OCI-M1 (cell line): ENCODE measurements around the gene MYH13.
A peak's percentile ranks its signal among the peaks of the same experiment; 100 is the strongest.
"Not testable (repeated sequence)": the region's sequence is repeated elsewhere in the genome, so short reads cannot be mapped to it uniquely, and the experiment has no call there.

Experiments
- DNase-seq: peaks from one replicate; lab custom pipeline; 2025; lab: John Stamatoyannopoulos, UW

Gene MYH13

DNA sequence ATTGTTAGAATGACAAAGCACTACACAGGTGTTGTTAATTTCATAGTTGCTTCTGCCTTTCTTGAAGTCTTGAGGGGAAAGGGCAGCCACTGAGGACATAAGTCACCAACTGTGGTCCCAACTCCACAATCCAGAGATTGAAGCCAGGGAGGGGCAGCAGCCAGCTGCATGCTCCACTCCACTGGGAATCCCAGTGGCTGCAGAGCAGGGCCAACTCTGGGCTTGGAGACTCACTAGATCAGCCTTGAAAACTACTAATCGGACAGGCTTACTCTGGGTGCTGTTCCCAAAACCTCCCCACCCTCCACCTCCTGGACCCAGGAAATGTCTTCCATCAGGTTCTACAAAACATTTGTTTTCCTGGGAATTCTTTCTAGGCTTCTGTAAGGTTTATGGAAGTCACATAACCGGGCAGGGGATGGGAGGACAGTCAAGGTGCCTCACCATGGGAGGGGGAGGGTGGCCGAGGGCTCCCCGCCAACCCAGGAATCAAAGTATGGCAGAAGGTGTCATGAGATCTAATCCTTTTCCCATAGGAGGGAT is 68.0 kb downstream of the MYH13 start:
- no peak for DNase-seq

DNA sequence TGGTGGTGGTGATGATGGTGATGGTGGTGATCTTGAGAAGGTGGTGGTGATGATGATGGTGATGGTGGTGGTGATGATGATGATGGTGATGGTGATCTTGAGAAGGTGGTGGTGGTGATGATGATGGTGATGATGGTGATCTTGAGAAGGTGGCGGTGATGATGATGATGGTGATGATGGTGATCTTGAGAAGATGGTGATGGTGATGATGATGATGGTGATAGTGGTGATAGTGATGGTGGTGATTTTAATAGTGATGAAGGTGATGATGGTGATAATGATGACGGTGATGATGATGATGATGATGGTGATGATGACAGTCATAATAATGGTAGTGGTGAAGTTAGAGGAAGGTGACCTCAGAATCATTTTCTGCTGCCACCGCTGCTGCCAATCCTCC is 75.1 kb downstream of the MYH13 start:
- no peak for DNase-seq

DNA sequence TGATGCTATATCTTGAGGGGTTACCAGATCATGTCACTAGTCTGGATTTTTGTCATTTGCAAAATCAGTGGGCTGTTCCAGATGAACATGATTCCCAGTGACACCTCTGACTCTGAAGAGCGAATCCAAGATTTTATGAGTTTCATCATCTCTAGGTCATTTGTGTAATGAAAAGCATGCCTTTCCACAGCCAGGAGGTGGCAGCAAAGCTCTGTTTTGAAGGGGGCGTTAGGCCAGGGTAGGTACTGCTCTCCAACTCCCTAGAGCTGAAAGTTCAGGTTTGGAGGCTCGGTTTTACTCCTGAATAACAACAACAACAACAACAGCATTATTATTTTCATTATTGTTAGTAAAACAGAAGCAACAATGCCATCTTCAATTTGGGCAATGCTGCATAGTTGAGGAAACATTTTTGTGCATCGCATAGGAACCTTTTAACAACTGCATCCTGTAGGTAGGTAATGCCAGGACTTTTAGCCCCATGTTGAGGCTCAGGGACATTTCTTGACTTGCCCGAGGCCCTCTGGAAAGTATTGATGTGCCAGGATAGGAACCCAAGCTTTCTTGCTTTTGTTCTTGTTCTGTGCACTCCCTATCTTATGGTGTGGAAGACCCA is 77.0 kb downstream of the MYH13 start:
- DNase-seq = peak; percentile 63

DNA sequence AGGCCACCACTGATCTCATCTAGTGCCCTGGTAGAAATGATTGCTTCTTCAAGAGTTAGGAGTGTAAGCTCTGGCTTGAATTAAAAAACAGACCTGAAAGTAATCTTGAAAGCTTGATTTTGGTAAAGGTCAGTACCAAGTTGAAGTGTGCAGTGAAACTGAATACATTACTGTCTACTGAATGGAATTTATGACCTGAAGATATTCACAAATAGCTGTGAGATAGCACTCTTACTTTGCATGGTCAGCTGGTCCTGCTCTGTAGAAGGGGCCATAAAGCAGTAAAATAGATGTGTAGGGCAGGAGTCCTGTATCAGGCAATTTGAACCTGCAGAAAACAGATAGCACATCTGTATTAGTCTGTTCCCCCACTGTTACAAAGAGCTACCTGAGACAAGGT is 78.6 kb downstream of the MYH13 start:
- DNase-seq = no peak

DNA sequence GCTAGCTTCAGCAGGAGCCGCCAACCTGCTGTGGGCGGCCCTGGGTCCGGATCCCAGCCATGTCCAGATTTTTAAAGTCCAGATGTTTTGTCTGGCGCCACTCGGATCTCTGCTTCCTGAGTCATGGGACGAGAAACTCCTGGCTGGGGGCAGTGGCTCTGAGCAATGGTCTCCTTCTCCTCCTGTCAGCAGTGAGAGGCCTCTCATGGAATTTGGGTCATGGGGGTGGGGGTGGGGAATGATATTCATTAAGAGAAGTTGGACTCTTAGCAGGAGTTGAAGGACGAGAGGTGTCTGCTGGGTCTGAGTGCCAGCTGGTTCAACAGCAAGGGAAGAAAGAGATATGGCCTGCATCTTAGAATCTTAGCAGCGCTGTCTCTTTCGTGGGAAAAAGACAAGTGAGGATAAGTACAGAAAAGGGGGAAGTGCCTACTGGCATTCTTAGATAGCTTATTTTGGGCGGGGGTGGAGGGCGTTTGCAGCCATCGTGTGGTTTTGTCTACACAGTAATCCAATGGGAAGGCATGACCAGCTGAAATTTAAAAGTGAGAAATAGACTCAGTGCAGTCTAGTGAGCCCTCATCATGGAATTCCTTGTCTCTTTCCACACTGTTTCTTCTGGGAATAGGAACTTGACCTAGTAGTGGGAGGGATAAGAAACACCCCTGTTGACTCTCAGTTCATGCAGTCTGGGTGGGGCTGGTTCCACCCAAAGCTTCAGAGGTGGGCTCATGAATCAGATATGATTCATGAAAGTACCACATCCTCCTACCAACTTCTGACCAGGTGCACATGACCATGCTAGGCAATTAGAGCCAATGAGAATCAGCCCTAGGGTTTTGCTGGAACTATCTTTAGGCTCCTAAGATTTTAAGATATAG is 80.5 kb downstream of the MYH13 start:
- peak; percentile 49 for DNase-seq

DNA sequence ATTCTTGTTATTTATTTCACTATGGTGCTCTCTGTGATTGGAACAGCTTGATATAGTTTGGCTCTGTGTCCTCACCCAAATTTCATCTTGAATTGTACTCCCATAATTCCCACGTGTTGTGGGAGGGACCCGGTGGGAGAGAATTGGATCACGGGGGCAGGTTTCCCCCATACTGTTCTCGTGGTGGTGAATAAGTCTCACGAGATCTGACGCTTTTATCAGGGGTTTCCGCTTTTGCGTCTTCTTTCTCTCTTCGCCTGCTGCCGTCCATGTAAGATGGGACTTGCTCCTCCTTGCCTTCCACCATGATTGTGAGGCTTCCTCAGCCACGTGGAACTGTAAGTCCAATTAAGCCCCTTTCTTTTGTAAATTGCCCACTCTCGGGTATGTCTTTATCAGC is 81.2 kb downstream of the MYH13 start:
- DNase-seq = not testable (repeated sequence)

DNA sequence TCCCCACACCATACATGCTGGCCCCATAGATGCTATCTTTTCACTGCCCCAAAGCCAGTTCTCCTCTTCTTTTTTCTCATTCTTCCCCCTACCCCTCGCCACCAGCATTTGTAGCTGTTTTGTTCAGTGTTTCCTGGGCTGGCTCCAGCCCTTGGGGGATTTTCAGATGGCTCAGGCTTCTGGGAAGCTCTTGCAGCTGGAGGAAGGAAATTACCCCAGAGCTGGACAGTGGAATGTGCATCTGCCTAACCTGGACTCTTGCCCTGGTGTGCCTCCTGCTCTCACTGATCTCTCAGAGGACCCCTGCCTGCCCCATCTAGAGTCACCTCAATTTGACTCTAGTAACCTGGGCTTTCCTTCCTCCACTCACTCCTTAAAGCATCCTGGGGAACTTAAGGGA is 82.8 kb downstream of the MYH13 start:
- DNase-seq = no peak

DNA sequence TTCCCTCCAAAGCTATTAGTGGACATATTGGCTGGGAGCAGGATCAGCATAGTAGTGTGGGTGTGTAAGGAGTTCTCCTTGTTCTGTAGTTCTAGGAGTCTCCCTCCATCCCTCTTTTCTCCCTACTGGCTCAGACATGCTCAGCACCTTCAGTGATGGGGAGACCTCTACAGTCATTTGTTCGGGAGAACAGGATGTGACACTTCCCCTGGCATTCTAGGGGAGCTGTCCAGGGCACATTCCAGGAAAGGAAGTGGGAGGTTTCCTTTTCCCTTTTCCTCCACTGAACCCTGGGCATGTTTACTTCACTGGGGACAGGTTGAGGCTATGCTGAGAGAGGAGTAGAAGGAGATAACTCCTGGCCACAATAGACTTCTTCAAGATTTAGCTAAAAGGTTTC is 86.5 kb downstream of the MYH13 start:
- DNase-seq = no peak

DNA sequence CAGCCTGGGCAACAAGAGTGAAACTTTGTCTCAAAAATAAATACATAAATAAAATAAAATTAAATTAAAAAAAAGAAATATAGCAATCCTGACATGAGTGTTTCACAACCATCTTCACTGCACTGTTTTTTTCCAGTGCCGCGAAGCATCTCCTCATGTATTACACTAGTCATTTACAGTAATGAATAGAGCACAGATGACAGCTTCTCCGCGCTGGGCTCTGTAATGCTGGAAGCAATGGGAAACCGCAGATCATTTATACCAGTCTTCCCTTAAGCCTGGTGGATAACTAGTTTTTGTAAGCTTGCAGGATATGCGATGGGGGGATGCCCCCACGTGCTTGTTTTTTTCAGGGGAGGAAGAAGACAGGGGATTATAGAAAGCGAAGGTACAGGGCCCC is 86.9 kb downstream of the MYH13 start:
- no peak for DNase-seq

DNA sequence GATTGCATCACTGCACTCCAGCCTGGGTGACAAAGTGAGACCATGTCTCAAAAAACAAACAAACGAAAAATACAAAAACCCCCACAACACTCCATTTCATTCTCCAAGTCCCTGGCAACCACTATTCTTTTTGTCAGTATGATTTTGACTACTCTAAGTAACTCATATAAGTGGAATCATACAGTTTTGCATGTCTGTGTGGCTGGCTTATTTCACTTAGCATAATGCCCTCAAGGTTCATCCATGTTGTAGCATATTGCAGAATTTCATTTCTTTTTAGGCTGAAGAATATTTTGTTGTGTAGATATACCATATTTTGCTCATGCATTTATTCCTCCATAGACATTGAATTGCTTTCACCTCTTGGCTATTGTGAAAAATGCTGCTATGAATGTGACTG is 92.7 kb downstream of the MYH13 start:
- no peak for DNase-seq

DNA sequence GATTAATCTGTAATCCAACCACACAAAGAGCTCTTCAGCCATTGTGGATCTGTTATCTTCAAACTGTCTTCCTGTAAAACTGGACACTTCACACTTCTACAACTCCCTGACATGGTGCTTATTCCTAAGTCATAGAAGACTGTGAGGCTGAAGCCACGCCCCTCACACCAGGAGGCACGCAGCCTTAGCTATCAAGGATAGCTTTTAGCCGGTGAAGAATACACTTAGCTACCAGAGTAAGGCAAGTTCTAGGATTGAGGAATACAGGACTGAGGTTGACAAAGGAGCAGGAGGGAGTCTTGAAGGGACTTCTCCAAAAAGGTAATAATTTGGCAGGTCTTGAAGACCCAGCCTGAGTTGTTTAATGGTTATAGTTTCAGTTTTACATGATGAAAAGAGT is 94.6 kb downstream of the MYH13 start:
- DNase-seq = no peak

DNA sequence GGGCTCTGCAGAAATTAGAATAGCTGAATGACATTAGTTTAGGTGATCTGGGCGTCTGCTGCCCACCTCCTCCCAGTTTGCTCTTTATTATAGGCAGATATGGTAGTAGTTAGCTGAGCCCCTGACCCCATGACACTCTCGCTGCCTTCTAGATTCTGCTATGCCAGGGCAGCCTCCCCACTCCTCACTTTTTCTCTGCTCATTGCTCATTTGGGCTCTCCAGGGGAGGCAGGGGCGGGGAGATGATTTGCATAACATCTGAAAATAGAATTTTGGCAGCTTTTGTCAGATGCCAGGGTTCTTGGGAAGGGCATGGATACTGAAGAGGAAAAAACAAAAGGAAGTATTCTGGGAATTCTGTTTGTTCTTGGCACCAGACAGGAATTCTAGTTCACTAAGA is 96.4 kb downstream of the MYH13 start:
- DNase-seq = no peak

DNA sequence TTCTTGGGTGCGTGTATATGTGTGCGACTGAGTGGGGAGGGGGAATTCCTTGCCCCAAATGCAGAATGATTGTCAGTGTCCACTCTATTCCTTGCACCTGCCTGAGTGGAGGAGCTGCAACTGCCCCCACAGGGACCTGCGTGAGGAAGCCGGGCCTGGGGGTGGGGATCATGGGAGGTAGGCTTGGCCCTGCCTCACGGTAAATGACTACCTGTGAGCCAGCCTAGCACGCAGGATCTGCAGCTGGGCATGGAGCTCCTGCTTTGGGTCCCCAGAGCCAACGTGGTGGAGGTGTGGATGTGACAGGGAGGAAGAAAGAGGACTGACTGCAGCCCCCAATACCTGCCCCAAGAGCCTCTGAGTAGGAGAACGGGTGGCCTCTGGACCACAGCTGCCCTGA is 97.4 kb downstream of the MYH13 start:
- no peak for DNase-seq

DNA sequence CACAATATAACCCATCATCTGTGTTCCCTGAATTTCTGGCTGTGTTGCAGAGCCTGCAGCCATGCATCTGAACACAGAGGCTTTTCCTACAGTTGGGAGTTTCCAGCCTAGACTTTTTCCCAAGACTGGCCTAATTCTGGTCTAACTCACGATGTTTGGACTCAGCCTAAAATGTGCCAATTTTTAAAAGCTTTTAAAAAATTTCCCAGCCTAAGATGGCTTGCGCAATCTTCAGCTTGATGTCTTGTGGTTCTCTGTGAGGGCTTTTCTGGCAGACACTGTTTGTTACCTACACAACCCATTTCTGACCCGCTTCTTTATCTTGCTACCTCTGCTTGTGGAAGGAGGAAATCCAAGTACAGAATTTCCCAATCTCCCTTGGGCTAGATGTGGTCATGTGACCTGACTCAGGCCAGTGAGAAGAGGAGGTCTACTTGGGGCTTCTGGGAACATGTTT is 101.7 kb downstream of the MYH13 start:
- DNase-seq = peak; percentile 1

DNA sequence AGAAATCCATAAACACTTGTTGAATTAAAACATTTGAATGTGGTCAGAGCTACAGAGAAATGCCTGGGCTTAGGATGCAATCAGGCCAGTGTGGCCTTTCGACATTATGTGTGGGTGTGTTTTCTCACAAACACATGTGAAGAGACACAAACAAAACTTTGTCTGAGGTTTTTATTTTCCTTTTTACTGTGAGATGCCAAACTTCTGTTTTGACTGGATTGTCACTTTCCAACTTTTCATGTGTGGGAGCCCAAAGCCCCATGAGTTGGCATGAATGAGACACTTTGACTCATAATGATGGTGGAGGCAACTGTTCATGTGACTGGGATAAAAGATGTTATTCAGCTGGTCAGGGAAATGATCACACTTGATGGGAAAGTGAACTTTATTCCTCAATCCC is 102.5 kb downstream of the MYH13 start:
- DNase-seq = no peak

DNA sequence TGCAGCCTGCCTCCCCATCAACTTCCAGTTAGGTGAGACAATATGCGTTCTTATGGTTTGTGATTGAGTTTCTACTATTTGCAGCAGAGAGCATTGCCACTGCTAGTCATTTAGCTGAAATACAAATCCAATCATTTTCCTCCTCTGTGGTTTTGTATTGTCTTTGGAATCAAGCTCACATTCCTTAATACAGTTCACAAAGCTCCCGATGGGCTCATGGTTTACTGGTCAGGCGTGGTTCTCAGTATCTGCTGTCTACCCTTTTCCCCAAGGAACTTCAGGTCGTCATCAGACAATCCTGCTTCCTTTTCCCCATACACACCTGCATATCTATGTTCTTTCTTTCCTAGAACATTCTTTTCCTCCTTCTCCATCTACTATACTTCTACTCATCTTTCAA is 104.8 kb downstream of the MYH13 start:
- no peak for DNase-seq

DNA sequence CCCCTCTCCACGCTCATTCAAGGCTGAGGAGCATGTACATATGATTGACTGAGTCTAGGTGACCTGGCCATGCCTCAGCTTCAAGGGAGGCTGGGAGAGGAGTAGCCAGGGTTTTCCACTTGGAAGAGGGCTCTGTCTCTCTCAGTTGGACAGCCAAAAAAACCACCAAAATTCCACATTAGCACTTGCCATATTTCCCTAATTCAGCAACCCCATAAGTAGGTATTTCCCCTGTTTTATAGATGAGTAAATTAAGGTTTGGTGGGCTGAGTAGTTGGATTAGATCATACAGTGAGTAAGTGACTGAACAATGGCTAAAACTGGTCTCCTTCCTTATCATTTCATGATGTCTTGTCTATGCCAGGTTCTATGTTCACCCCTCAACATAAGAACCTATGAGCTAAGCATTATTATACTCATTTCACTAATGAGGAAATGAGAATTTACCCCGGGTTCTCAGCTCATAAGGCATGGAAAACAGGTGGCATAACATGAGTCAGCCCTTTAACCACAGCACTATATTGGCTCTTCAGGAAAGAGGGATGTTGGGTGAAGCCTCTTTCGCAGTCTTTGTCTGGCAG is 106.4 kb downstream of the MYH13 start:
- no peak for DNase-seq

DNA sequence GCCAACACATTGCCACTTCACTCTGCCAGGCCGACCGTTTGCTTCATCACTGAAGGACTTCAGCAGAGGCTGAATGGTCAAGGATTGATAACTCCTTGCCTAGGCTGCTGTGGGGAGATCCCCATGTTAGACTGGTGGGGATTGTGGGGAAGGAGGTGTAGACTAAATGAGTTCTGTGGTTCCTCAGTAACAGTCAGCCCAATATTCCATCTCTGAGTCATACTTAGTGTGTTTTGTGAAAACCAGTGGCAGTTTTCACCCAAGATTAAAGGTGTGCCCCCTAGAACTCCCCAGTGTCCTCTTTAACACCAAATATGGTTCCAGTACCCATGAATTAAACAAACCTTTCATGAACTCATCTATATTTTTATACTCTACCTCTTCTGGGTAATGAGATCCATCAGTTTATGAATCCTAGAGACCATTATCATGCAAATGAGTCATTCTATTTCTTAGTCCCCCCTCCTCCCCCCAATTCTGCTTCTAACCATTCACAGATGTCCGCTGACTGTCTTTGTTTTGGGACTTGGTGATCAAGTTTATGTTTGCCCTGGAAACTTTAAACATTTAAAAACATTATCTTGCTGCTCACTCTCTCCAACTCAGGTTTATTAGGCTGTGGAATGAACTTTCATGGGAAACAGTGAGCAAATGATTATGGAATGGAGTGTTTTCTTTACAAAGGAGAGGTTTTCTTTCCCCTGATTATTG is 107.6 kb downstream of the MYH13 start:
- no peak for DNase-seq

DNA sequence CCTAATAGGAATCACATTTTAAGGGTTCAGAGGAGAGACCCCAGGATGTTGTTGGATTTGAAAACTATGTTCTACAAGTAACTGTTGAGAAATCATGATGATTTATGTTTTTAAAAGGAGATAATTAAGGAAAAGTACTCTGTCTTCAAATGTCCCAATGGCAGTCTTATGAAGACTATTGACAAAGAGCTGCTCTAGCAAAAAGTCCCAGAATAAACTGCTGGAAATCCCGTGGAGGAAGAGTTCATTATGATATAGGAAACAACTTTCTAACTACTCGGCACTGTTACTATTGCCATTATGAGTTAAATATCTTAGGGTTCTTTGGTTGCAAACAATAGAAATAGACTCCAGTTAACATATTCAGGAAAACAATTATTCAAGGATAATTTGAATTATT is 108.8 kb downstream of the MYH13 start:
- no peak for DNase-seq

DNA sequence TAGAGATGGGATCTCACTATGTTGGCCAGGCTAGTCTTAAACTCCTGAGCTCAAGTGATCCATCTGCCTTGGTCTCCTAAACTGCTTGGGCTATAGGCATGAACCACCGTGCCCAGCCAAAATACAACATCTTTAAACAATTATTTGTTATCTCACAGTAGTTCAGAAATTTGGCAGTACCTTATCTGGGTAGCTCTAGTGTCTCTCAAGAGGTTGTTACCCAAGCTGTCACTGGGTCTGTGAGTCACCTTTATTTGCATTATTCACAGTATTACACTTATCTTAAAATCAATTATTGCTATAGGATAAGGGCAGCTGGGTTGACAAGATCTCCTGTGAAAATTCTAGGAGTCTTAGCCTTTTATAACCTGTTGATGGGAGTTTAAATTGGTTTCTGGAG is 110.4 kb downstream of the MYH13 start:
- DNase-seq = no peak

DNA sequence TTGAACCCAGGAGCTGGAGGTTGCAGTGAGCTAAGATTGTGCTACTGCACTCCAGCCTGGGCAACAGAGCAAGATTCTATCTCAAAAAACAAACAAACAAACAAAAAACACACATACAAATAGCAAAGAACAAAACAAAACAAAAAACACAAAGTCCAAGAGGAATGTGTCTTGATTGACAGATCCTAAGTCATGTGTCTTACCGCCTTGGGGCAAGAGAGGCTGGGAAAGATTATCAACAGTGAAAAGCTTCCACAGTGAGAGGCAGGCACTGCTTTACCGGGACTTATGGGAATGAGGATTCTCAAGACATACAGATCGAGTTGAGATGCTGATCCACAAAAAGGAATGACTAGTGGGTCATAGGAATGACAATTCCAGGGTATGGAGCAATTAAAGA is 111.7 kb downstream of the MYH13 start:
- no peak for DNase-seq

DNA sequence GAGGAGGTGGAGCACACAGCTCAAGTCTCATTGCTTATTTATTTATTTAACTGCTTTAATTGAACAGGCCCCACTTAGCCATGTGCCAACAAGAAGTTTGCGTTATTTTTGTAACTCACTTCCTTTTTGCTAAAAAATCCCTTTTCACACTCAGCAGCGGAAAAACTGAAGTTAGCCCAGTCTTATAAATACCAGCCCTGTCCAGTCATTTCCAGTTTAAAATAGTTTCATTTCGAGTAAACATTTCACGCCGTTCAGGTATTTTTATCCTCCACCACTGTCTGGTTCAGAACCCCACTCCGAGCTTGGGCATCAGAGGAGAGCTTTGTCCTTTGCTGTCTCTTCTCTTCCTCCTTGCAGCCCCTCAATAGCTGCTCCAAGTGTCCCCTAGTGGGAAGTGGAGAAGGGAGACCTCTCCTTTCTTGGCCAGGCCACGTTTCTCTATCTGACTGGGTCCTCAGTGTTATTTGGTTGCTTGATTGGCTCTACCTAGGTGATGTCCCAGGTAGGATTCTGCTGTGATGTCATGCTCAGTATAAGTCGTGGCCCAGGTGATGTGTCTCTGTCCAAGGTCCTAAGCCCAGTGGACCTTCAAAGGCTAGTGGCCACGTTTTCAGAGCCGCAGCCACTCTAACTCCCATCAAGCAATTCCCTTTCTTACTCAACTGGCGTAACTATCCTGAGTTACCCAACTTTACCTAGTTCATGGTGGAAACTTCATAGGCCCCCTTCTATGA is 121.4 kb downstream of the MYH13 start:
- no peak for DNase-seq
